Measurements from ENCODE around the gene TOM1L1.

DNA sequence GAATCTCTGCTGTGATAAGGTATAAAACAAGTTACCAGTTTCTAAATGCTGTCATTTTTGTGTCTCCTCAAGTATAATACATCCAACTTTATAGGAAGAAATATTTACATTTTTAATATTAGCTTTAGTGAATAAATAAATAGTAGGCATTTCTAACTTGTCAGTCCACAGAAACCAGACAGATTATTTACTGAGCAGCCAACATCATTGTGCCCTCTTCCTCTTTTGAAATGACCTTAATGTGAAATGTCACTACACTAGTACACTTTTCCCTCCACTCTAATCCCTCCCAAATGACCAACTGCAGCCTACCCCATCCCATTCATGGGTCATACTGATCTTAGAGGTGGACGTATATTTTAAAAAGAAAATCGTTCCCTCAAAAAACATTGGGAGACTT lies 77.1 kb downstream of the TOM1L1 start:
- TF ChIP-seq POLR2AphosphoS5 (IDR thresholded peaks at IDR 0.05; ENCODE audit: low read depth, low read length) (no peak), POLR2A (IDR thresholded peaks at IDR 0.05; ENCODE audit: low read depth, low read length) (no peak), SPI1 (IDR thresholded peaks at IDR 0.05; ENCODE audit: low read depth, low read length) (peak; percentile 29; the same call in 1 of the 2 replicates), TAF1 (IDR thresholded peaks at IDR 0.05; ENCODE audit: low read depth, low read length) (no peak)

Data from GM12891 (cell line).